ENCODE measurements around the gene ADAM19.

- no peak for TF ChIP-seq EZH2phosphoT487 (IDR thresholded peaks at IDR 0.05; ENCODE audit: borderline replicate concordance)
- 0 out of 2 replicates have a peak, but pooled peaks have one; percentile 12 for TF ChIP-seq CTCF (conservative IDR thresholded peaks at IDR 0.05; ENCODE audit: low read length)
Observed at GRCh38 chr5:157582731-157583620, 7.4 kb upstream of the ADAM19 start.

Data from Loucy (cell line).